ENCODE results near the gene FOXP4.

FOXP4 gene

DNA sequence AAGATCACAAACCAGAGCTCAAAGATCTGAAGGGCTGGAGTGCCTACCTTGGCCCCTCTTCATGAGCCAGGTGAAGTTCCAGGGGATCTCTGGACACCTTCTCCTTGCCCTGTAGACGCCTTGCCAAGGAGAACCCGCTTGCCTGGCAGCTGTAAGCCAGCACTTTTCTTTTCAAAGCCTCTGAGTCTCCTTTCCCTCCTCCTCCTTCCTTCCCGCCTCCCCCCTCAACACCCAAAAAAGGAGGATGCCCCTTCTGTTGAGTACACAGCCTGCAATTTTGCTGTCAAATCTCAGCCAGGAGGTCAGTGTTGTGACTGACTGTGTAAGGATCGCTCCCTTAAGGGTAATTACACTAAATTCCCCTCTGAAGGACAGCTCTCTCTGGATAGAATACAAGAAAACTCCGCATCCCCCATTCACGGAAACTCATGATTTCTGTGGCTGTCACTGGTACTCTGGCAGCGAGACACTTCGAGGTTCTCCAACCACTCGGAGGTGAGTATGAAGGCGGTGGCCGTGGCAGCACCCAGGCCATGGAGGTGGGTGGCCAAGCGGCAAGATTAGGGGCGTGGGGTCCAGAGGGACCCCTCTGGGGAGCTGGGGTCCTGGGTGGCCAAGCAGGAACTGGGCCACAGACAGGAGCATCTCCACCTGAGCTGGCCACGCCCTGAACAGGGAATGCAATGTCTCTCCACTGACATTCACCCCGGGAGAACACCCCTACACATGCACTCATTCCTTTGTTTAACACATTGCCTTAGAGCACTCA lies 23.2 kb upstream of the FOXP4 start:
- no peak for DNase-seq

DNA sequence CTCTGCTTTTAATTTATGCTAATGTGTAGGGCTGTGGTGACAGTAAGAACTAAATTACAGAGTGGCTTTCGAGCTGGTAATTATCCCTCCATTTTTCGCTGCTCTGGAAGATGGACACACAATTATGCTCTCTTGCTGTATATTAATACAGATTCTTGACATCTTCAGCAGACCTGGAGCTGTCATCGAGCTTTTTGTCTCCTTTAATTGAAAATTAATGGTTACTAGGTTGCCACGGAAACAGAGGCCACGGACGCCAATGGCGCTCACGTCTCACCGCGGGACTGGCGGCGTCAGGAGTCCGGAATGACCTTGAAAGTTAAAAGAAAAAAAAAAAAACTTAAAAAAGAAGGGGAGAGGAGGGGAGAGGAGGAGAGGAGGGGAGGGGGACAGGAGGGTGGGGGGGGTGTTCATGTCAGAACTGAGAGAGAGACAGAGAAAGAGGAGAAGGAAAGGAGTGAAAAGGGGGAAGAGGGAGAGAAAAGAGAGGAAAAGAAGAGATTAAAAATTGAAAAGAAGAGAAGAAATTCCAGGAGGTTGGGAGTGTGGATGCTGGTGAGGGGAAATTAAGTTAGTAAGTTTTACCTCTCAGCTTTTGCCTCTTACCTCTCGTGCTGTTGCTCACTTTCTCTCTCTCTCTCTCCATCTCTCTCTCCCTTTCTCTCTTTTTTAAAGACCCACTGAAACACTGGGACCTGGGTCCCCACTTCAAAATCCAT lies 22.1 kb upstream of the FOXP4 start:
- no peak for DNase-seq

DNA sequence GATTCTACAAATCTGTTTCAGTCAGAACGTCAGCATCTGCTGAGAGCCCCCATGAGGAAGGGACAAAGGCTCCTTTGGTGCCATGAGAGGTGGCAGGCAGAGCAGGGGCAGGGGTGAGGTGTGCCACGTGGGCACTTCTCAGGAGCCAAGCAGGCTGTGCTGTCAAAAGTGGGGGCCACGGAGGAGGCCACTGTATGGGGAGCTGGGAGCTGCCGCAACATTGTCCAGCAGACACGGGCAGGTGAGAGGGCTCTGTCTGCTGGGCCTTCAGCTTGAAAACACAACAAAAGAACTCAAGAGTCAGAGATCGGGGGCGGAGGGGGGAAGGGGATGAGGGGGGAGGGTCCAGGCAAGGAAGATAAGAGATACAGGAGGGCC lies 21.6 kb upstream of the FOXP4 start:
- no peak for DNase-seq

DNA sequence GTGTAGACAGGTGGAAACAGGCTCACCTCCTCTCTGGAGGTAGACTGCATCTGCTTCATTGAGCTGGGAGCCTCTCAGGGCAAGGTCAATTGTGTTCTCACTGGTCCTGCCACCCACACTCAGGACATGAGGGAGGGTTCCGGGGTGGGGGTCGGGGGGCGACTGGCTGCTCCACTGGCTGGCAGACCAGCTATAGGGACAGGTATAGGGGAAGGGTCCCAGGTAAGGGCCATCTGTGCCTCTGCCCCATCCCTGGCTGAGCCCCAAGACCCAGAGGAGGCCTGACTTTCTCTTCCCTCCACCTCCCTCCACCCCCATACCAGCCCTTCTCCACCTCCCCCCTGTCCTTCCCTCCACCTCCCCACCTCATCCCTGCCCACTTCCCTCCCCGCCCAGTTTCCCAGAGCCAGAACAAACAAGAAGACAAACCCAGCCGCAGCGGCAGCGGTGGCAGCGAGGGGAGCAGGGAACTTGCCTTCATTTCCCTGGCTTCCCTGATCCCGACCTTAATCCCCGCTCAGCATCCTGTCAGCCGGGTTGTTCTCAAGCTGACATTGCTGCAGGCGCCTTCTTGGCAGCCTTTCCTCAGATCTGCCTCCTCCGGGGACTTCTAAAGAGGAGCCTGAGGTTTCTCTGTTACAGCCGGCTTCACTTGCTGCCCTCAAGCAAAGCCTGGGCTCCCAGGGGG lies 18.3 kb upstream of the FOXP4 start:
- no peak for DNase-seq

- no peak for DNase-seq
Observed at GRCh38 chr6:41528409-41528963, 17.7 kb upstream of the FOXP4 start.

GRCh38 chr6:41529049-41529448 lies 17.1 kb upstream of the FOXP4 start:
- no peak for DNase-seq

DNA sequence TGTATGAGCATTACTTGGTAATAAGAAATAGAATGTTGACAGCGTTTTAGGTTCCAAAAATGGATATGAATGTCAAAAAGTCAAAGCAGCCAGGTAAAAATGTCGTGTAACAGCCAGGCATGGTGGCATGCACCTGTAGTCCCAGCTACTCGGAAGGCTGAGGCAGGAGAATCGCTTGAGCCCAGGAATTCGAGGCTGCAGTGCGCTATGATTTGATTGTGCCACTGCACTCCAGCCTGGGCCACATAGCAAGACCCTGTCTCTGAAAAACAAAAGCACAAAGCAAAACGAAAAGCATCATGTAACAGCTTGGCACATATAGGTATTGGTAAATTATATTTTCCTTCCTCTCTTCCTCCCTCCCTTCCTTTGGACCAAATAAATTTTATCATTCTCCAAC lies 16.2 kb upstream of the FOXP4 start:
- DNase-seq, result no peak

GRCh38 chr6:41530476-41530875 lies 15.7 kb upstream of the FOXP4 start:
- no peak for DNase-seq

- no peak for DNase-seq
Observed at GRCh38 chr6:41531016-41531415, 15.2 kb upstream of the FOXP4 start.

GRCh38 chr6:41531591-41532582 lies 14.3 kb upstream of the FOXP4 start:
- DNase-seq, result peak; percentile 78

GRCh38 chr6:41535766-41536165 lies 10.4 kb upstream of the FOXP4 start:
- no peak for DNase-seq

DNA sequence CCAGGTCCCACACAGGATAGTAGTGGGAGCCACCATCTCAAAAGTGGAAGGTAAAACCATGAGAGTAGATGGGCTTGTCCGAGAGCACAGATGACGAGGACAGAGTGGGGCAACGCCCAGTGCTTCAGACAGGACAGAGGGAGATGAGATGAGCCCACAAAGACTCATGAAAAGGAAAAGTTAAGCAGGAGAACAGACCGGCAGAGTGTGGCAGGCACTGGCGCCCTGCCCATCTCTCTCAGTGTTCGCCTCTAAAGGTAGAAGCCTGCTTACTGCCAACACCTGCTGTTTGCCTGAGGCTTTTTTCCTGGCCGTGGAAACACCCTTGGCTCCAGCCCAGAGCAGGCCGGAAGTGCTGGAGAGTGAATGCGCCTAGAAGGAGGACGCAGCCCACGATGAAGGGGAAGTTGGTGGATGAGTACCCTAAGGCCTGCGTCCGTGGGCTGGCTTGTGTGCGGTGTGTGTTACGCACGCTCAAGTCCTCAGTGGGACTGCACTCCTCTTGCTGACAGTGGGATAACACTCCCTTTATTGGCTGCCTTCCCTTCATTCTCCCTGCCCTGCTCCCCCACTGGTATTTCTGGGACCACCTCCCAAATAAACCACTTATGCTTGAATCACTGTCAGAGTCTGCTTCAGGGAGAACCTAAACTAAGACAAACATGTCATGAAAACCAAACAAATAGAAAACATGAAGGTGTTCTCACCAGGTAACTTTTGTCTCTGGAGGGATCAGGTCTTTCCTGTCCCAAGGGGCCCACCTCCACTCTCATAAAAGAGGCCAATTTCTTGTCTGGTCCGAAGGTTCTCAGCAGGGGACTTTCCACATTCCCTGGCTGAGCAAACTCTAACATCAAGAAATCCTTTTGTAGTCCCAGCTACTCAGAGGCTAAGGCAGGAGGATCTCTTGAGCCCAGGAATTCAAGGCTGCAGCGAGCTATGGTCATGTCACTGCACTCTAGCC lies 9.1 kb upstream of the FOXP4 start:
- no peak for DNase-seq

DNA sequence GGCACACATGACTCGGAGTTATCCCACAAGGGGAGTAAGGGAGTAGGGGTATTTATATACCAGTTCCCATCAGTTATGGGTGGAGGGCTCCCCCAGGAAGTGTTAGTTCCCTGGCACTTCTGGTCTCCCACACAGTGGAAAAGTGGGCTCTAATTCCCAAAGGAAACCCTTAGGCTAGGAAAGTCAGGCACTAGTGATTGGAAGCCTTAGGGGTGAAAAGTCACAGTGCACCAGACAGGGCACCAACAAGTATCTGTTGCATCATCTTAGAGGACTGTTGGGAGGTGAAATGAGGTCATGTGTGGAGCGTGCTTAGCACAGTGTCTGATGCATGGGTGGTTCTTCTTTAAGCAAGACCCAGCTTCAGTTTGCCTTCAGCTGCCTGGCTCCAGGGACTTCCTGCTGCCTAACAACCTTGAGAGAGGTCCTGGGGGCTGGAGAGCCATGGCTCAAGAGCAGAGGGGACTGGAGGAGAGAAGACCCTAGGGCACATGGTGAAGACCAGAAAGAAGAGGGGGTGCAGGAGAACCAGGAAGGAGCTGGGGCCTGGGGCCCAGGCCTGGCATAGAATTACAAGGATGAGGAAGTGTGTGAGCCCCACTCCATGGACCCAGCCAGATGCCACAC lies 7.5 kb upstream of the FOXP4 start:
- DNase-seq, result no peak

DNA sequence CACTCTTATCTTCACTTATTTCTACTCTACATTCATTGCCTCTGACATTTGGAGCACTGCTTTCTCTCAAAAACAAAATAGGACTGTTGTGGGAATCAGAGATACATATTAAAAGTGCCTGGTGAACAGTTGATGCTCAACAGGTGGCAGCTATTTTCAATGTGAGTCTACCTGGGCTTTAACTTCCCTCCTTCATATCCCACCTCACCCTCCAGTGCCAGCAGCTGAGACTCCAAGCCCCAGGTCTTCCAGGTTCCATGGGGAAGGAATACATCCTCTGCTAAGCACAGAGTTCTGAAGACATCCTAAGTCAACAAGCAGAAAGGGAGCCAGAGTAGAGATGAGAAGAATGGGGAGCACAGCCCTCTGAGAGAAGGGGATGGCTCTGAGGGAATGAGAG lies 7.0 kb upstream of the FOXP4 start:
- no peak for DNase-seq

- no peak for DNase-seq
Observed at GRCh38 chr6:41541364-41541763, 4.8 kb upstream of the FOXP4 start.

DNA sequence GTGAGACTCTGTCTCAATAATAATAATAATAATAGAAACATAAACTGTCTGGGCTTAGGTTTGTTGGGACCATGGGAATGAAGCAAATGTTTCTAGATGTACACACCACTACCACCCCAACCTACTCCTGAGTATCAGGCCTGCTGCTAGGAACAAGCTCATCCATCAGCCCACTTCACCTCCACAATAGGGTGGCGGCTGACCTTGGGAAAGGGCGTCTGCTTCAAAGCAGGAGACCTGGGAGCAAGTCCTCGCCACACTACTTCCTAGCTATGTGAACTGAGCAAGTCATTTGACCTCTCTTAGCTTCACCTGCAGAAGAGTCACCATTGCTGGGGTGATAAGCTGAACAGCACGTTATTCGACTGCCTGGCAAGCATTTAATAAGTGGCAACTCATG lies 3.1 kb upstream of the FOXP4 start:
- no peak for DNase-seq

DNA sequence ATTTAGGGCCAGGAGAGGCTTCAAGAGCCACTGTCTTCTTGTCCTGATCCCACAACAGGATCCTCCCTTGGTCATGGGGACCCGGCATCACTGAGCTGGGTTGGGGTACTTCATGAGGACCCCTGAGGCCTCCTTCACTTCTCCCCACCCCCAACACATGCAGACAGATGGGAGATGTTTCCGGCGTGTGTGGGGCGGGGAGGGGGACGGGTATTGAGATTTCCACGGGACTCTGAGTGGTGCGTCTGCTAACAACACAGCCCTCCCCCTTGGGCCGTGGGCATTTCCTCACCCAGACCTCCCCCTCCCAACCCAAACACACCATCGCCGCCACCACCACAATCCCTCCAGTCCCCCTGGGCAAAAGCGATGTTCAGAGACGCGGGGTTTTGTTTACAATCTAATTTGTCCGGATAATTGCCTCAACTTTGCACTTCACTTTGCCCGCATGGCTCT lies 906 bp upstream of the FOXP4 start:
- no peak for DNase-seq

- DNase-seq, result peak; percentile 61
Observed at GRCh38 chr6:41546475-41546865, 289 bp downstream of the FOXP4 start.

- DNase-seq, result peak; percentile 57
Observed at GRCh38 chr6:41546866-41547798, 951 bp downstream of the FOXP4 start.

DNA sequence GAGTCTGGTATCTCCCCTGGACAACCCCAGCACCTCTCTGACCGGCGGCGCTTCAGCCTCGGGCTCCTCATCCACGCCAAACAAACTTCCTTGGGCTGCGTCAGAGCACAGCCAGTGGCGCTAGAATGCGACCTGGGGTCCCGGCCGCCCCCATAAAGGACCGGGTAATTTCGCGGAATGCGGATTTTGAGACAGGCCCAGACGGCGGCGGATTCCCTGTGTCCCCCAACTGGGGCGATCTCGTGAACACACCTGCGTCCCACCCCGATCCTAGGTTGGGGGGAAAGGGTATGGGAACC lies 1.6 kb downstream of the FOXP4 start:
- peak; percentile 28 for DNase-seq

Data from stimulated activated CD8-positive, alpha-beta memory T cell treated with anti-CD3 and anti-CD28 coated beads, Interleukin-4, amount 100 ng/mL, for 48 hours (primary cell).